Effector memory CD8-positive, alpha-beta T cell (primary cell): ENCODE results near the gene NUP98.
"Not testable (repeated sequence)": the region's sequence is repeated elsewhere in the genome, so short reads cannot be mapped to it uniquely, and the experiment has no call there.

Experiments used
- ATAC-seq: fragments of 150-1000 bp; cut with Tn5 transposase; replicated peaks from 2 replicates; pipeline ENCODE4 v1.10.0; 2021; ENCODE audit warnings: mild to moderate bottlenecking, moderate library complexity
- DNase-seq, 3 experiments: peaks; one replicate each; pipeline ENCODE4 v3.0.0; 2021
- H3K27ac Mint-ChIP-seq, 2 donors: one replicate each; pipeline ENCODE4 v1.8.0; 2022; ENCODE audit warnings: mild to moderate bottlenecking in 2 of 2, mixed read lengths in 2 of 2, moderate library complexity in 2 of 2
- H3K27me3 Mint-ChIP-seq, 2 donors: one replicate each; pipeline ENCODE4 v1.8.0; 2022; ENCODE audit warnings: mixed read lengths in 2 of 2
- H3K36me3 Mint-ChIP-seq: one replicate; pipeline ENCODE4 v1.8.0; 2022; ENCODE audit warnings: mild to moderate bottlenecking, moderate library complexity, mixed read lengths; ENCODE audit not compliant: insufficient read depth
- H3K4me1 Mint-ChIP-seq, 2 donors: one replicate each; pipeline ENCODE4 v1.8.0; 2022; ENCODE audit warnings: low read depth in 2 of 2, mixed read lengths in 2 of 2
- H3K4me3 Mint-ChIP-seq, 2 donors: one replicate each; pipeline ENCODE4 v1.8.0; 2022; ENCODE audit warnings: mild to moderate bottlenecking in 2 of 2, mixed read lengths in 2 of 2, moderate library complexity in 2 of 2
- H3K9me3 Mint-ChIP-seq, 2 donors: one replicate each; pipeline ENCODE4 v1.8.0; 2022; ENCODE audit warnings: mixed read lengths in 2 of 2

NUP98 gene

DNA sequence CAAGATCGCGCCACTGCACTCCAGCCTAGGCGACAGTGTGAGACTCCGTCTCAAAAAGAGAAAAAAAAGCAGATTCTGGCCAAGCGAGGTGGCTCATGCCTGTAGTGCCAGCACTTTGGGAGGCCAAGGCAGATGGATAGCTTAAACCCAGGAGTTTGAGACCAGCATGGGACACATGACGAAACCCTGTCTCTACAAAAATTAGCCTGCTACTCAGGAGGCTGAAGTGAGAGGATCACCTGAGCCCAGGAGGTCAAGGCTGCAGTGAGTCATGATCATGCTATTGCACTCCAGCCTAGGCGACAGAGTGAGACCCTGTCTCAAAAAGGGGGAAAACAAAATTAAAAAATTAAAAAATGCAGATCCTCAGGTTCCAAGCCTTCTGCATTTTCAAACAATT, 25.0 kb upstream of the NUP98 start:
- Mint-ChIP-seq H3K9me3 (no peaks in the 10 kb centered on the region), H3K27me3 (no peaks in the 10 kb centered on the region), H3K4me1 (peaks cover 26 to 29% of the 10 kb centered on the region in 2 donors), H3K27ac (no peak overlapping the region), H3K4me3 (no peak overlapping the region), H3K36me3 (peaks cover 23% of the 10 kb centered on the region)
- ATAC-seq (no peak), DNase-seq (no peak)

DNA sequence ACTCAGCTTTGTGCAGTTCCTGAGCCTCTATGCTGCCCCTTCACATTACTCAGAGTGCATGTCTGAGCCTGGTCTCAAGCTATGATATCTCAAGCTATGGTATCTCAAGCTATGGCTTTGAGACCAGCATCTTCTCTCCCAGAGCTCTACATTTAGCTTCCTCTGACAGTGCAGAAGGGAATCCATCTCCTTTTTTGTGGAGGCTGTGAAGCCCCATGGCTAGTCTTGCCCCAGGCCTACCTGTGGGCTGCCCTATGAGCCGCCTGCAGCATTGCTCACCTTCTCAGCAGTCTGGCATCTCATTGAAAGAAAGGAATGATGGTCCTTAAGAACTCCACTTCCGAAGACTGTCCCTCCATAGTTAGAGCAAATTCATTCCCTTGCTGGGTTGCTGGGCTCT, 23.6 kb upstream of the NUP98 start:
- Mint-ChIP-seq H3K9me3 (no peaks in the 10 kb centered on the region), H3K4me3 (no peak overlapping the region), H3K36me3 (peaks cover 12% of the 10 kb centered on the region), H3K27me3 (no peaks in the 10 kb centered on the region), H3K27ac (no peak overlapping the region), H3K4me1 (peaks cover 14 to 22% of the 10 kb centered on the region in 2 donors)
- no peak for ATAC-seq
- DNase-seq = no peak

DNA sequence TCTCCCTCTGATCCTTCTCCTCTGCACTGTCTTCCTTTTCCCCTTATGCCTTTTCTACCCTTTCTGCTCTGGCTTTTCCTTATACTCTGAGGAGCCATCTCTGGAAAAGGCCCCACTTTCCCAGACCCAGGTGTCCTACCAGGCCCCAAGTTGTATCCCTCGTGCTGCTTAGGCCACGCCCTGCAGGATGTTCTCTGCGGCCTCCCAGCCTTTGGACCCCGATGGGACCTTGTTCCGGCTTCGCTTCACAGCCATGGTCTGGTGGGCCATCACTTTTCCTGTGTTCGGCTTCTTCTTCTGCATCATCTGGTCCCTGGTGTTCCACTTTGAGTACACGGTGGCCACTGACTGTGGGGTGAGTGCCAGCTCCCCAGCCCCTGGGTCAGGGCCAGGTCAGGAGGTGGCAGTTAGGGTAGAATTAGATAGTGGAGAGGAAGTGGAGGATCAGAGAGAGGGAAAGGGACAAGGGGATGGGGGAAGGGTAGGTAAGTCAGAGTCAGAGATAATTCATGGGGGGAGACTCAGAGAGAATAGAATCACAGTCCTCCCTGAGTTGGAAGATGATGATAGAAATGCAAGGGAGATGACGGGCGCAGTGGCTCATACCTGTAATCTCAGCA, 19.9 kb upstream of the NUP98 start:
- DNase-seq = no peak

DNA sequence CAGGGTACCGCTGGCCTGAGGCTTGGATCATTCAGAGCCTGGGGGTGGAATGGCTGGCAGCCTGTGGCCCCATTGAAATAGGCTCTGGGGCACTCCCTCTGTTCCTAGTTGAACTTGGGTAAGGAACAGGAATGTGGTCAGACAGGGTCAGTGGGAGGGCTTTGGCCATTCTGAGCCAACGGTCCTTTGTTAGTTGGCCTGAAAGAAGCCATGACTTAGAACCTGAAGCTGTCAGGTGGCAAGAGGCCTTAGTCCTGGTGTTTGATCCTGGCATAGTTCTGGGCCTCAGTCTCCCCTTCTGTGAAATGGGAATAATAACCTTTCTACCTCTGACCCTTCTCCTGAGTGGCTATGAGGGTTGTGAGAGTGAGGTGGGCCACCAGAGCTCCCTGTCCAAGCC, 19.3 kb upstream of the NUP98 start:
- Mint-ChIP-seq H3K4me3 (no peak overlapping the region), H3K27me3 (no peaks in the 10 kb centered on the region), H3K36me3 (no peaks in the 10 kb centered on the region), H3K4me1 (peaks cover 0 to 2% of the 10 kb centered on the region in 2 donors), H3K27ac (no peak overlapping the region), H3K9me3 (no peaks in the 10 kb centered on the region)
- DNase-seq = no peak
- no peak for ATAC-seq

More for the DNA sequence above, 19.9 kb upstream of the NUP98 start:
- no peak overlapping the region for H3K4me3 Mint-ChIP-seq
- peaks cover 0 to 2% of the 10 kb centered on the region in 2 donors for H3K4me1 Mint-ChIP-seq
- no peaks in the 10 kb centered on the region for H3K9me3 Mint-ChIP-seq
- H3K27me3 Mint-ChIP-seq = no peaks in the 10 kb centered on the region
- no peak overlapping the region for H3K27ac Mint-ChIP-seq
- no peaks in the 10 kb centered on the region for H3K36me3 Mint-ChIP-seq
- ATAC-seq = no peak

DNA sequence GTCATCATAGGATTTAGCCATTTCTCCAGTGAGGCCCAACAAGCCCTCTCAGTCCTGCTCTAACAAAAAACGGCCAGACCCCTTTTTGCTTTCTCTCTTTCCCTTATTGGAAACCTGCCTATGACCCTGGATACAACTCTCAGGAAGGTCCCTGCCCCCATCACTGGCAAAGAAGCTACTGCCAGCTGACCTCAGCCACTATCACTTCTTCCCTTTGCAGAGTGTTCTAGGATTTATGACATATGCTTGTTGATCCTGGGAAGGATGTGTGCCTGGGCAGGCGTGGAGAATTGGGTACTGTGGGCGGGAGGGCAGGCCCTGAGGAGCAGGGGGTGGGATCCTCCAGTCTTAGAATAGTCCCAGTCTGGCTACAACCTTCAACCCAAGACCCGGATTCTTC, 18.5 kb upstream of the NUP98 start:
- ATAC-seq (no peak), DNase-seq (no peak)
- H3K27me3 Mint-ChIP-seq = no peaks in the 10 kb centered on the region
- H3K36me3 Mint-ChIP-seq = no peaks in the 10 kb centered on the region
- H3K9me3 Mint-ChIP-seq = no peaks in the 10 kb centered on the region
- H3K27ac Mint-ChIP-seq = no peak overlapping the region
- no peak overlapping the region for H3K4me3 Mint-ChIP-seq
- peaks cover 0 to 2% of the 10 kb centered on the region in 2 donors for H3K4me1 Mint-ChIP-seq

DNA sequence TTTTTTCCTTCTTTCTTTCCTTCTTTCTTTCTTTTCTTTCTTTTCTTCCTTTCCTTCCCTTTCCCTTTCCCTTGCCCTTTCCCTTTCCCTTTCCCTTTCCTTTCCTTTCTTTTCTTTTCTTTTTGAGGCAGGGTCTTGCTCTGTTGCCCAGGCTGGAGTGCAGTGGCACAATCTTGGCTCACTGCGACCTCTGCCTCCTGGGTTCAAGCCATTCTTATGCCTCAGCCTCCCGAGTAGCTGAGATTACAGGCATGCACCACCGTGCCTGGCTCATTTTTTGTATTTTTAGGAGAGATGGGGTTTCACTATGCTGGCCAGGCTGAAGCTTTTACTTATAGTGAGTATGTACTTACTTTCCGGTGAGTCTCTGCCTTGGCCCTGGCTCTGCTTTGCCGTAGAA, 17.5 kb upstream of the NUP98 start:
- peak overlapping the region in 1 of 2 donors; percentile 15 for H3K27ac Mint-ChIP-seq
- H3K4me1 Mint-ChIP-seq, H3K4me3 Mint-ChIP-seq, ATAC-seq, H3K27me3 Mint-ChIP-seq, H3K36me3 Mint-ChIP-seq, DNase-seq, H3K9me3 Mint-ChIP-seq: not testable (repeated sequence)

DNA sequence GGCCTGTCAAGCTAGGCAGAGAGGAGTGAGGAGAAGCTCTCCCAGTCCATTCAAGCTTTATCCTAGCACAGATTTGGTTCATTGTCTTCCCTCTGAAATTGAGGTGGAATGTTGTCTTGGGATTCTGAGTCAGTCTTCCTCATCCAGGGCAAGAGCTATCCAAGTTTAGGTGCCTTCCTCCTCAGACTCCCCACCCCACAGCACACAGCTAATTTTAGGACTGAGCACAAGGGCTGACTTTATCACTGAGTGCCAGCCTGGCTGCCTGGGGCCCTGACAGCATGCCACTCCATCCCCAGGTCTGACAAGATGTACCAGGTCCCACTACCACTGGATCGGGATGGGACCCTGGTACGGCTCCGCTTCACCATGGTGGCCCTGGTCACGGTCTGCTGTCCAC, 13.6 kb upstream of the NUP98 start:
- Mint-ChIP-seq H3K4me3 (no peak overlapping the region), H3K27ac (no peak overlapping the region), H3K9me3 (no peaks in the 10 kb centered on the region), H3K36me3 (peaks cover 5% of the 10 kb centered on the region), H3K4me1 (peaks cover 16% of the 10 kb centered on the region in 2 donors), H3K27me3 (no peaks in the 10 kb centered on the region)
- ATAC-seq = no peak
- no peak for DNase-seq

DNA sequence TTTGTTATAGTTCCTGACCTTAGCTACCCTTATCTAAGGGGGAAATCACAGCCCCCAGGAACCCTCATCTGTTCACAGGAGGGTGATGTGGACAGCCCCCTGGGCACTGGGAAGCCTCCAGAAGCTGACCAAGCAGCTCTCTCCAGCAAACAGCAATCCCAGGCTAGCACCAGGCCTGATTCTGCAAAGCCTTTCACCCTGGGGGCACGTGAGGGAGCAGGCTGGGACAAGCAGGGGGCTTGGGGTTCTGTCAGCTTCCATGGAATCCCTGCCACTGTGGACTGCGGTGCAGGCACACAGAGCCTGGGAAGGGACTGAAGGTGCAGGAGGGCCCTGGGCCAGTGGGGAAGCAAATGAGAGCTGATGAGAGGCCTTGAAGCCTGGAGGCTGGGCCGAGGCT, 13.1 kb upstream of the NUP98 start:
- Mint-ChIP-seq H3K27me3 (no peaks in the 10 kb centered on the region), H3K27ac (no peak overlapping the region), H3K4me3 (no peak overlapping the region), H3K9me3 (no peaks in the 10 kb centered on the region), H3K4me1 (peaks cover 16% of the 10 kb centered on the region in 2 donors), H3K36me3 (peaks cover 5% of the 10 kb centered on the region)
- no peak for DNase-seq
- ATAC-seq = no peak

DNA sequence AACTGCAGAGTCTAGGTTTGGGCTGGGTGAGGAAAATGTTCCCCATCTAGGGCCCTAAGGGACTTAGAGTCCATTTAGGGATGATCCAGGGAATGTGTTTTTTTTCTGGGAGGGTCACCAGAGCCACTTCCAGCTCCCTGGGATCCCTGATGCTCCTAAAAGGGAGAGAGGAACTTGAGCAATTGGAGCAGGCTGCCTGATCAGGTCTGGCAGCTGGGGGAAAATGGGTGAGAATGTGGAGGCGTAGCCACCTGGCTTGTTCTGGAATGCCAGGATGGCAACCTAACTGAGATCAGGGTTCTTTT, 12.2 kb upstream of the NUP98 start:
- H3K27me3 Mint-ChIP-seq = no peaks in the 10 kb centered on the region
- DNase-seq (no peak), ATAC-seq (no peak)
- peaks cover 16% of the 10 kb centered on the region in 2 donors for H3K4me1 Mint-ChIP-seq
- H3K36me3 Mint-ChIP-seq = peaks cover 5% of the 10 kb centered on the region
- H3K9me3 Mint-ChIP-seq = no peaks in the 10 kb centered on the region
- no peak overlapping the region for H3K4me3 Mint-ChIP-seq
- no peak overlapping the region for H3K27ac Mint-ChIP-seq

DNA sequence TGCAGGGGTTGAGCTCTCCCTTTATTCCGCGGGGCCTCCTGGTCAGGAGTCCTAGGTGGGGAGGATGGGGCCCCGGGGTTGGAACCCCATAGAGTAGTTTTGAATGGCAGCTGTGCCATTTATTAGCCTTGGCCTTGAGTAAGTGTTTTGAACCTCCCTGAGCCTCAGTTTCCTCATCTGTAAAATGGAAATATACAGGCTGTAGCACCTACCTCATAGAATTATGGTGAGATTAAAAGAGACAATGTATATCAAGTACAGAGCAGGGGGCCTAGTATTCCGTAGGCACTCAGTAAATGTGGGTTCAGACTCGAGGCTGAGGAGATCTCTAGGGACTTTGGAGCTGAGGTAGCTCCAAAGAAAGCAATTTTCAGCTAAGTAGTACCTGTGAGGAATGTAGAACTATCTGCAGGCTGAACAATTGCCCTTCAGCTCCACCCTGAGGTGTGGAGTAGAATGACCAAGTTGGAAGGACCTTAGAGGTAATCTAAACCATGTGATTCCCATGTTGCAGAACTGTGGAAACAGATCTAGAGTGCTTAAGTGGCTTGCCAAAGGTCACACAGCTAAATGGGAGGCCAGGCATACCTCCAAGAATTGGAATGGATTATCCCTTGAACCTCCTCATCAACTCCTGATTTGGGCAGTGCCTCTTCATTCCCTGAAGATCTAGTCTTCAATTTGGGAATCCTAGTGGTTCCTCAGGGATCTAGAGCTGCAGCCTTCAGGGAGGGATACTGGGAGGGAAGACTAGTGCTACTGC, 11.7 kb upstream of the NUP98 start:
- peak overlapping the region; percentile 98 to 99 for H3K4me3 Mint-ChIP-seq
- DNase-seq = peak; percentile 37 to 52 (median 39)
- H3K4me1 Mint-ChIP-seq = peaks cover 16% of the 10 kb centered on the region in 2 donors
- H3K36me3 Mint-ChIP-seq = peaks cover 5% of the 10 kb centered on the region
- no peak overlapping the region for H3K27ac Mint-ChIP-seq
- ATAC-seq = peak; percentile 82
- no peaks in the 10 kb centered on the region for H3K9me3 Mint-ChIP-seq
- no peaks in the 10 kb centered on the region for H3K27me3 Mint-ChIP-seq

DNA sequence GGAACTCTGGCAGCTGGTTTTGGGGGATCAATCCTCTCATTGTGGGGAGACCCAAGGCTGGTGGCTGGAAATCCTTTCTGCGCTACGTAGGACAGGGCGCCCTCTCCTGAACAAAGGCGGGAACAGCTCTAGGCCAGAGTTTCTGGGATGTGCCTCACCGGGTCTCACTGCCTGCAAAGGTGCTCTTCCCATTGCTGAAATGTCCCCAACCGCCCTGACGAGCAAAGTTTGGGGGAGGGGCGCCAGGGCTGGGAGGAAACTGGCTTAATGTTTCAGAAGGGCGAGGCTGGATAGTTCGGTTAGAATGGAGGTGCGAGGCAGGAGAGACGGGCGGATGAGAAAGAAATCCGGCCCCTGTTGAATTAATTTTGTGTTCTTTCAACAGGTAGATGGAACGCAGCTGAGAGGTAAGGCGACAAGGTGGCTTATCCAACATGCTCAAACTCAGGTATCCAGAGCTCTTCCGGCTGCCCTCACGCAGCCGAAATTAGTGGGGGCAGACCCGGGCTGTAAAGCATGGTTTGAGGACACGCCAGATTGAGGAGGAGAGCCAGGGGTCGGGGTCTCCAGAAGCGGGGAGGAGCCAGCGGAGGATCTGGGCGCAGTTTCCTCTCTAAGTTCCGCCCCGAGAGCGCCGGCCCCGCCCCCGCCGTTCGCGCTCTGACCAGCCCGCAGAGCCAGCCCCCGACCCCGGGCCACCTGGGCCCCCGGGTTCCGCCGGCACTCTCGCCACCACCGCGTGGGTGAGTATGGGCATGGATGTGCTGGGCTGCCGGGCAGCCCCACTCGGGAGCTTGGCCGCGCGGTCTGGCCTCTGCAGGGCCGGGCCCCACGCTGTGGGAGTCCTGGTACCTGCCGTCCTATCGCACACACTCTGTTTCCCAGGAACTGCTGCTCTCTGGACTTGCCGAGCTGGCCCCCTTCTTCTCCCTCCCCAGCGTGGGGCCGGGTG, 10.8 kb upstream of the NUP98 start, which contains the start of gene PGAP2:
Gene PGAP2, plus strand, starts transcription at position 652 of the 952 bp plus-strand sequence. CDS start 2,700 bp downstream, outside the sequence.
- ATAC-seq (peak; percentile 69), DNase-seq (peak; percentile 35 to 50 (median 42))
- no peaks in the 10 kb centered on the region for H3K27me3 Mint-ChIP-seq
- H3K36me3 Mint-ChIP-seq = peaks cover 5% of the 10 kb centered on the region
- no peaks in the 10 kb centered on the region for H3K9me3 Mint-ChIP-seq
- peaks cover 16% of the 10 kb centered on the region in 2 donors for H3K4me1 Mint-ChIP-seq
- H3K4me3 Mint-ChIP-seq = peak within 1 kb of the TSS; percentile 98 to 99
- H3K27ac Mint-ChIP-seq = peak within 1 kb of the TSS; percentile 92 to 97

DNA sequence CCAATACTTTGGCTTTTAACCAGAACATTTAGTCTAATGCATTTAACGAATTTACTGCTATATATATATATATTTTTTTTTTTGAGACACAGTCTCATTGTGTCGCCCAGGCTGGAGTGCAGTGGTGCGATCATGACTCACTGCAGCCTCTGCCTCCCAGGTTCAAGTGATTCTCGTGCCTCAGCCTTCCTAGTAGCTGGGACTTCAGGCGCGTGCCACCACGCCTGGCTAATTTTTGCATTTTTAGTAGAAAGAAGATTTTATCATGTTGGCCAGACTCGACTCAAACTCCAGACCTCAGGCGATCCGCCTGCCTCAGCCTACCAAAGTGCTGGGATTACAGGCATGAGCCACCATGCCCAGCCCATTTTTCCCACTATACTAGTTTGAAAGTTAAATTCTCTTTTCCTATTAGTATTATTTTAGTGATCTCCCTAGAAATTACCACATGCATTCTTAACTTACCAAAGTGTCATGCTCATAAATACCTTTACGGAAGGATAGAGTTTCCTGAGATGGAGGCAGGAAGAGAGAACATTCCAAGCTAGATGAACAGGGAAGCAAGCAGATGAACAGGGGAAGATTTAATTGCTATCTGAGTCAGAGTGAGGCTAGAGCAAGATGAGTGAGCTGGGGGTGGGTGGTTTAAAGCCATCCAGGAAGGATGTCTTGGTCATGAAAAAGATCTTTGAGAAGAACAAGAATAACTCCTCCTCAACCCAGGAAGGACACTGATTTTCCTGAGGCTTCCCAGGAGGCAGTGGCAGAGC, 6.6 kb upstream of the NUP98 start:
- DNase-seq (no peak), ATAC-seq (no peak)
- no peak overlapping the region for H3K4me3 Mint-ChIP-seq

More for the DNA sequence above, 6.6 kb upstream of the NUP98 start:
- Mint-ChIP-seq H3K36me3 (peaks cover 5% of the 10 kb centered on the region), H3K27ac (no peak overlapping the region), H3K9me3 (no peaks in the 10 kb centered on the region), H3K27me3 (no peaks in the 10 kb centered on the region), H3K4me1 (peaks cover 12% of the 10 kb centered on the region in 2 donors)
